CD8-positive, alpha-beta memory T cell (primary cell): ENCODE data around the gene JADE2. TPM values are rescaled to one million over a fixed set of nuclear protein-coding genes. Genes with fewer than 3 reads are reported as not detected.
A peak's percentile ranks its signal among the peaks of the same experiment; 100 is the strongest.

Experiments used
- CTCF ChIA-PET: fragments of 350-600 bp; sonication (Branson Sonifier 250); formaldehyde crosslinking; loops from one replicate; lab custom pipeline; 2021; ENCODE audit warnings: antibody characterized with exemption; lab: Charles Lee
- POLR2A ChIA-PET: fragments of 350-600 bp; sonication (Branson Sonifier 250); formaldehyde crosslinking; loops from one replicate; lab custom pipeline; 2021; ENCODE audit warnings: antibody characterized with exemption; lab: Charles Lee
- DNase-seq, 5 donors: peaks; one replicate each; pipeline versions ENCODE4 v3.0.0 to v3.0.0-alpha.2; 2020 to 2022; ENCODE audit warnings: mixed read lengths in 1 of 5
- H3K27ac ChIP-seq: one replicate; pipeline ENCODE4 v1.7.0; 2013; ENCODE audit warnings: low read depth, mild to moderate bottlenecking, low read length, moderate library complexity
- H3K27me3 ChIP-seq: 2 replicates; pipeline ENCODE4 v1.7.0; 2013; ENCODE audit warnings: low read length, mild to moderate bottlenecking; ENCODE audit not compliant: insufficient read depth, poor library complexity, severe bottlenecking
- H3K36me3 ChIP-seq: 2 replicates; pipeline ENCODE4 v1.7.0; 2013; ENCODE audit warnings: mild to moderate bottlenecking, low read length, moderate library complexity; ENCODE audit not compliant: insufficient read depth
- H3K4me1 ChIP-seq: 2 replicates; pipeline ENCODE4 v1.7.0; 2013; ENCODE audit warnings: mild to moderate bottlenecking, low read length, moderate library complexity; ENCODE audit not compliant: insufficient read depth
- H3K4me3 ChIP-seq: 2 replicates; pipeline ENCODE4 v1.7.0; 2013; ENCODE audit warnings: mild to moderate bottlenecking, low read length
- H3K9me3 ChIP-seq: 2 replicates; pipeline ENCODE4 v1.7.0; 2013; ENCODE audit warnings: mild to moderate bottlenecking, low read length
- H3K27ac Mint-ChIP-seq, 8 donors: one replicate each; pipeline ENCODE4 v1.8.0; 2020 to 2021; ENCODE audit warnings: mixed read lengths in 8 of 8, mild to moderate bottlenecking in 6 of 8, inconsistent platforms in 3 of 8, moderate library complexity in 3 of 8
- H3K27me3 Mint-ChIP-seq, 2 donors: one replicate each; pipeline ENCODE4 v1.8.0; 2020 to 2021; ENCODE audit warnings: mixed read lengths in 2 of 2, mild to moderate bottlenecking in 1 of 2, moderate library complexity in 1 of 2
- H3K36me3 Mint-ChIP-seq, 3 donors: one replicate each; pipeline ENCODE4 v1.8.0; 2020 to 2021; ENCODE audit warnings: mixed read lengths in 3 of 3, inconsistent platforms in 1 of 3, mild to moderate bottlenecking in 1 of 3
- H3K4me1 Mint-ChIP-seq, 3 donors: one replicate each; pipeline ENCODE4 v1.8.0; 2020 to 2021; ENCODE audit warnings: mixed read lengths in 3 of 3, inconsistent platforms in 1 of 3, mild to moderate bottlenecking in 1 of 3
- H3K4me3 Mint-ChIP-seq, 7 donors: one replicate each; pipeline ENCODE4 v1.8.0; 2020 to 2021; ENCODE audit warnings: mixed read lengths in 7 of 7, mild to moderate bottlenecking in 6 of 7, moderate library complexity in 4 of 7, inconsistent platforms in 2 of 7
- H3K9me3 Mint-ChIP-seq, 5 donors: one replicate each; pipeline ENCODE4 v1.8.0; 2020 to 2022; ENCODE audit warnings: mixed read lengths in 5 of 5, mild to moderate bottlenecking in 3 of 5, moderate library complexity in 2 of 5, inconsistent platforms in 1 of 5
- polyA plus RNA-seq: library from polyadenylated mRNA; unstranded; fragments of 300-500 nt; fragmentation: Illumina TruSeq; gene quantifications from one replicate; pipeline ENCODE4 v1.2.3, GENCODE V29; 2021
- total RNA-seq, 2 experiments: library from RNA; stranded (reverse); gene quantifications; one replicate each; pipeline ENCODE4 v1.2.3, GENCODE V29; 2021

Gene JADE2
- total and polyA plus RNA-seq, 3 experiments from 2014 or later = 47.1 to 107 (median 105) TPM

GRCh38 chr5:134580001-134580460 lies 54.6 kb downstream of the JADE2 start:
- ChIA-PET POLR2A (no interaction called here), CTCF (interaction anchor here (0.7 to 3.0 kb wide), 4 partner anchors 54 to 280 kb away, joined by 3 to 7 read pairs (median 4); partner anchors contain the start of gene CDKN2AIPNL)
- peak overlapping the region in 2 of 8 donors; percentile 9 to 32 for H3K27ac Mint-ChIP-seq

GRCh38 chr5:134581241-134581981 lies 55.9 kb downstream of the JADE2 start:
- Mint-ChIP-seq H3K36me3 (peaks cover 0 to 60% (median 3%) of the 10 kb centered on the region in 3 donors), H3K4me3 (no peak overlapping the region), H3K27me3 (no peaks in the 10 kb centered on the region), H3K27ac (peak overlapping the region in 3 of 8 donors; percentile 36 to 82 (median 61)), H3K4me1 (peaks cover 7 to 21% (median 8%) of the 10 kb centered on the region in 3 donors), H3K9me3 (no peaks in the 10 kb centered on the region)
- DNase-seq = no peak
- peaks cover 32% of the 10 kb centered on the region for H3K36me3 ChIP-seq
- CTCF ChIA-PET = interaction anchor here (0.7 to 3.0 kb wide), 3 partner anchors 55 to 280 kb away, joined by 3 to 7 read pairs (median 4); partner anchors contain the start of gene CDKN2AIPNL
- H3K4me3 ChIP-seq = no peak overlapping the region
- POLR2A ChIA-PET = interaction anchor here (0.5 kb wide), 1 partner anchor 162 kb away, joined by 4 read pairs; no protein-coding TSS in a partner anchor
- no peaks in the 10 kb centered on the region for H3K27me3 ChIP-seq
- H3K4me1 ChIP-seq = peaks cover 6% of the 10 kb centered on the region
- no peak overlapping the region for H3K27ac ChIP-seq
- no peaks in the 10 kb centered on the region for H3K9me3 ChIP-seq

More at GRCh38 chr5:134580001-134580460, 54.6 kb downstream of the JADE2 start:
- H3K9me3 Mint-ChIP-seq = no peaks in the 10 kb centered on the region
- no peaks in the 10 kb centered on the region for H3K27me3 ChIP-seq
- no peaks in the 10 kb centered on the region for H3K27me3 Mint-ChIP-seq
- DNase-seq = no peak
- no peaks in the 10 kb centered on the region for H3K9me3 ChIP-seq
- peaks cover 6% of the 10 kb centered on the region for H3K4me1 ChIP-seq
- H3K4me1 Mint-ChIP-seq = peaks cover 7 to 26% (median 8%) of the 10 kb centered on the region in 3 donors
- no peak overlapping the region for H3K4me3 Mint-ChIP-seq
- H3K27ac ChIP-seq = no peak overlapping the region
- no peak overlapping the region for H3K4me3 ChIP-seq
- H3K36me3 Mint-ChIP-seq = peaks cover 0 to 71% (median 5%) of the 10 kb centered on the region in 3 donors
- H3K36me3 ChIP-seq = peaks cover 35% of the 10 kb centered on the region

GRCh38 chr5:134582281-134582680 lies 56.8 kb downstream of the JADE2 start:
- Mint-ChIP-seq H3K27me3 (no peaks in the 10 kb centered on the region), H3K4me1 (peaks cover 14 to 24% (median 15%) of the 10 kb centered on the region in 3 donors), H3K9me3 (no peaks in the 10 kb centered on the region), H3K27ac (no peak overlapping the region), H3K36me3 (peaks cover 0 to 52% (median 3%) of the 10 kb centered on the region in 3 donors), H3K4me3 (no peak overlapping the region)
- POLR2A ChIA-PET = no interaction called here
- CTCF ChIA-PET = interaction anchor here (0.7 to 3.0 kb wide), 2 partner anchors 171 to 281 kb away, joined by 3 to 7 read pairs; partner anchors contain the start of gene CDKN2AIPNL
- Histone ChIP-seq H3K4me1 (peaks cover 11% of the 10 kb centered on the region), H3K36me3 (peaks cover 31% of the 10 kb centered on the region), H3K27ac (no peak overlapping the region), H3K4me3 (no peak overlapping the region), H3K9me3 (no peaks in the 10 kb centered on the region), H3K27me3 (no peaks in the 10 kb centered on the region)
- no peak for DNase-seq

- peaks cover 0 to 45% (median 3%) of the 10 kb centered on the region in 3 donors for H3K36me3 Mint-ChIP-seq
- H3K4me3 ChIP-seq = no peak overlapping the region
- peaks cover 7% of the 10 kb centered on the region for H3K4me1 ChIP-seq
- peaks cover 24% of the 10 kb centered on the region for H3K36me3 ChIP-seq
- no peaks in the 10 kb centered on the region for H3K27me3 ChIP-seq
- H3K9me3 ChIP-seq = no peaks in the 10 kb centered on the region
- POLR2A ChIA-PET = no interaction called here
- H3K27ac ChIP-seq = no peak overlapping the region
- H3K27me3 Mint-ChIP-seq = no peaks in the 10 kb centered on the region
- H3K4me3 Mint-ChIP-seq = no peak overlapping the region
- peaks cover 10 to 18% (median 11%) of the 10 kb centered on the region in 3 donors for H3K4me1 Mint-ChIP-seq
- H3K9me3 Mint-ChIP-seq = no peaks in the 10 kb centered on the region
- CTCF ChIA-PET = no interaction called here
- no peak for DNase-seq
- H3K27ac Mint-ChIP-seq = peak overlapping the region in 3 of 8 donors; percentile 18 to 37 (median 33)
These were observed 57.5 kb downstream of the JADE2 start for GRCh38 chr5:134582941-134583340.

- ChIA-PET CTCF (interaction anchor here (2.5 kb wide), 1 partner anchor 282 kb away, joined by 6 read pairs; no protein-coding TSS in a partner anchor), POLR2A (no interaction called here)
- H3K9me3 ChIP-seq = no peaks in the 10 kb centered on the region
- H3K27ac ChIP-seq = no peak overlapping the region
- peaks cover 5% of the 10 kb centered on the region for H3K4me1 ChIP-seq
- Mint-ChIP-seq H3K27me3 (no peaks in the 10 kb centered on the region), H3K27ac (peak overlapping the region in 7 of 8 donors; percentile 21 to 77 (median 32)), H3K4me3 (no peak overlapping the region), H3K4me1 (peaks cover 7 to 17% (median 9%) of the 10 kb centered on the region in 3 donors), H3K9me3 (no peaks in the 10 kb centered on the region), H3K36me3 (peaks cover 0 to 37% (median 3%) of the 10 kb centered on the region in 3 donors)
- no peaks in the 10 kb centered on the region for H3K27me3 ChIP-seq
- H3K4me3 ChIP-seq = no peak overlapping the region
- H3K36me3 ChIP-seq = peaks cover 16% of the 10 kb centered on the region
- no peak for DNase-seq
These were observed 58.3 kb downstream of the JADE2 start for GRCh38 chr5:134583766-134584165.

GRCh38 chr5:134584662-134585061 lies 59.2 kb downstream of the JADE2 start:
- H3K27ac ChIP-seq = no peak overlapping the region
- Mint-ChIP-seq H3K36me3 (peaks cover 0 to 30% (median 0%) of the 10 kb centered on the region in 3 donors), H3K4me1 (peaks cover 7 to 17% (median 9%) of the 10 kb centered on the region in 3 donors), H3K4me3 (no peak overlapping the region), H3K27me3 (no peaks in the 10 kb centered on the region), H3K9me3 (no peaks in the 10 kb centered on the region), H3K27ac (peak overlapping the region in 1 of 8 donors; percentile 91)
- ChIA-PET CTCF (interaction anchor here (0.6 to 2.5 kb wide), 3 partner anchors 153 to 283 kb away, joined by 3 to 6 read pairs (median 4); no protein-coding TSS in a partner anchor), POLR2A (no interaction called here)
- H3K9me3 ChIP-seq = no peaks in the 10 kb centered on the region
- no peak for DNase-seq
- H3K36me3 ChIP-seq = peaks cover 7% of the 10 kb centered on the region
- H3K4me3 ChIP-seq = no peak overlapping the region
- no peaks in the 10 kb centered on the region for H3K27me3 ChIP-seq
- H3K4me1 ChIP-seq = peaks cover 5% of the 10 kb centered on the region

- peaks cover 0 to 18% (median 0%) of the 10 kb centered on the region in 3 donors for H3K36me3 Mint-ChIP-seq
- peaks cover 5% of the 10 kb centered on the region for H3K4me1 ChIP-seq
- H3K9me3 Mint-ChIP-seq = no peaks in the 10 kb centered on the region
- DNase-seq = no peak
- peaks cover 7 to 15% (median 9%) of the 10 kb centered on the region in 3 donors for H3K4me1 Mint-ChIP-seq
- H3K27me3 Mint-ChIP-seq = no peaks in the 10 kb centered on the region
- no peak overlapping the region for H3K27ac ChIP-seq
- POLR2A ChIA-PET = interaction anchor here (0.7 kb wide), 1 partner anchor 214 kb away, joined by 3 read pairs; no protein-coding TSS in a partner anchor
- peak overlapping the region in 1 of 8 donors; percentile 11 for H3K27ac Mint-ChIP-seq
- no peaks in the 10 kb centered on the region for H3K36me3 ChIP-seq
- no peaks in the 10 kb centered on the region for H3K27me3 ChIP-seq
- no peaks in the 10 kb centered on the region for H3K9me3 ChIP-seq
- no peak overlapping the region for H3K4me3 Mint-ChIP-seq
- H3K4me3 ChIP-seq = no peak overlapping the region
- CTCF ChIA-PET = interaction anchor here (1.6 to 2.5 kb wide), 2 partner anchors 268 to 284 kb away, joined by 3 to 6 read pairs; no protein-coding TSS in a partner anchor
These were observed 60.5 kb downstream of the JADE2 start for GRCh38 chr5:134585966-134586365.
